GM19468 (cell line): Measurements from ENCODE around the gene TMEM255B.
"Not testable (repeated sequence)": the region's sequence is repeated elsewhere in the genome, so short reads cannot be mapped to it uniquely, and the experiment has no call there.

Source experiments
- ATAC-seq: cut with Tn5 transposase; IDR thresholded peaks from one replicate; pipeline ENCODE4 v1.9.1; 2021; ENCODE audit warnings: mild to moderate bottlenecking, moderate library complexity, moderate number of reproducible peaks; ENCODE audit not compliant: unreplicated experiment; ENCODE audit errors: extremely low read depth

TMEM255B gene

DNA sequence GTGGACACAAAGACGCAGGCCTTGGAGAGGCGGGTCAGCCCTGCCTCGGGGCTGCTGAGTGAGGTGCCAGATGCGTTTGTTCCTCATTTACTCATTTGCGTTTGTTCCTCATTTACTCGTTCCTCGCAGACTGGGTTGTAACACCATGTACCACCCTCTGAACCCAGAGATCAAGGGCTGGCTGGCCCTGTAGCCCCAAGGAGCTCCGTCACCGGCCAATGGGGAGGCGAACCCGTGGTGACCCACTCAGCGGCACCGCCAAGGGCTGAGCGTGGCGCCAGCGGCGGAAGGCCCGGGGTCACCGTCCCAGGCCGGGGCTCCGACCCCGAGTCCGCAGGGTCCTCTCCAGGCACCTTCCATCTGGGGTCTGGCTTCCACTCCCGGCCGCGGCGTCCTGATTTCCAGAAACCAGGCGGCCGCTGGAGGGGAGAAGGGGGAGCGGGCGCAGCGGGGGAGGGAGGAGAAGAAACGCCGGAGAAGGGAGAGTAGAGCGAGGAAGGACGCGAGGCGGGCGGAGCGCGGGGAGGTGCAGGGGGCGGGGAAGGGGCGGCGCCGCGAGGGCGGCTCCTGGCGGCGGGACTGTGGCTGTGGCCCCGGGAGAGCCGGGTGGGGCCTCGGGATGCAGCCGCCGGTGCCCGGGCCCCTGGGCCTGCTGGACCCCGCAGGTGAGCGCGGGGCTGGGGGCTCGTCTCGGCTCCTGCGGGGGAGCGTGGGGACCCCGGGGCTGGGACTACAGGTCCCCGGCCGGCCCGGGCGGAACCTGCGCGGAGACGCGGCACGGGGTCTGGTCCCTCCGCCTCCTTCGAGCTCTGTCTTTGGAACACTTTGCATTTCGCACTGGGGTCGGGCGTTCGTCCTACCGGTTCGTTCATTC, at the start of gene TMEM255B:
Gene TMEM255B (plus strand): TSS at position 576 of the 874 bp plus-strand sequence. CDS start 44 bp downstream, at position 620.
- peak; percentile 35 for ATAC-seq

DNA sequence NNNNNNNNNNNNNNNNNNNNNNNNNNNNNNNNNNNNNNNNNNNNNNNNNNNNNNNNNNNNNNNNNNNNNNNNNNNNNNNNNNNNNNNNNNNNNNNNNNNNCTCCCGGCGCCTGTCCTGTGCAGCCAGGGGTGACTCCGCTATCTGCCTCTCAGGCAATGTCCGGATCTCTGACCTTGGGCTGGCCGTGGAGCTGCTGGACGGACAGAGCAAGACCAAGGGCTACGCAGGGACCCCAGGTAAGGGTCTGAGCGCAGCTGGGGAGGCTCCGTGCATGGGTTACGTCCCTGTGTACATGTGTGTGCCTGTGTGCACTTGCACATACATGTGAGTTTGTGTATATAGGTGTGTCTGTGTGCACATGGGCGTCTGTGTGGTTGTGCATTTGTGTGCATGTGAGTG, 36.1 kb upstream of the TMEM255B start:
- ATAC-seq: no peak

DNA sequence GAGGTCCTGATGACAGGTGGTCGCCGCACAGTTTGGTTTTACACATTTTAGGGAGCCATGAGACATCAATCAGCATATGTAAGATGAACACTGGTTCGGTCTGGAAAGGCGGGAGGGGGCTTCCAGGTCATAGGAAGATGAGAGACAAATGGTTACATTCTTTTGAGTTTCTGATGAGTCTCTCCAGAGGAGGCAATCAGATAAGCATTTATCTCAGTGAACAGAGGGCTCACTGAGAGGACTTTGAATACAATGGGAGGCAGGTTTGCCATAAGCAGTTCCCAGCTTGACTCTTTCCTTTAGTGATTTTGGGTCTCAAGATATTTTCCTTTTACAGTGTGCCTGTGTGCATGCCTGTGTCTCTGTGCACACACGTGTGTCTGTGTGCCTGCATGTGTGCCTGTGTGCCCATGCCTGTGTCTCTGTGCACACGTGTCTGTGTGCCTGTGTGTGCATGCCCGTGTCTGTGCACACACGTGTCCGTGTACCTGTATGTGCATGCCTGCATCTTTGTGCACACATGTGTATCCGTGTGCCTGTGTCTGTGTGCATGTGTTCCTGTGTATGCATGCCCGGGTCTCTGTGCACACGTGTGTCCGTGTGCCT, 35.5 kb upstream of the TMEM255B start:
- ATAC-seq: no peak

DNA sequence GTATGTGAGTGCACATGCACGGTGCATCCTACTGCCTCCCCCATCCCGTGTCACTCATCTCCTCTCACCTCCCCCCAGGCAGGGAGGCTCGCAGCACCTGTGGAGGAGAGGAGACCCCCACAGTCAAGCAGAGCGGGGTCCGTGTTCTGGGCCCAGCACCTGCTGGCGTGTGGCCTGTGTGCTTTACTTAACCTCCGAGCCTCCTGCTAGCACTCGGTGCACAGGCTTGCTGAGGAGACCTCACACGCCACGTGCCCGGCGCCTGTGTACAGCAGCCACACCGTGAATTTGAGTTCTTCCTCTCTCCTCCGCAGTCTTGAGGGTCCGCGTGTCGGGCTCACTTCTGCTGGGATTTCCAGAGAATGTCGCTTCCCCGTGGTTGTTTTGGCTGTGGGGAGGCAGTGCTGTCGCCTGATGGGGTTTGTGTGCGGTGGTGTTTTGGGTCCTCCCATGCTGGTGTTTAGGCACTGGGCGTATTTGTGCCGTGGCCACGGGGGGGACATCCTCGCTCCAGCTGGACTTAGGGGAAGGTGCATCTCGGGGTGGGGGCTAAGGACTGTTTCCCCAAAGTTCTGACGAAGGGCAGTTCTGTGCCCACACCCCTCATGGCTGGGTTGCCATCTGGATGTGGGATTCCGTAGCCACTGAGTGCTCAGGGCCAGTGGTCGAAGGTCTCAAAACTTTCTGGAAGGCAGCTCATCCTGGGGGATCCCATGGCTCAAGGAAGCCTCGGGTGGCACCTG, 34.8 kb upstream of the TMEM255B start:
- no peak for ATAC-seq

DNA sequence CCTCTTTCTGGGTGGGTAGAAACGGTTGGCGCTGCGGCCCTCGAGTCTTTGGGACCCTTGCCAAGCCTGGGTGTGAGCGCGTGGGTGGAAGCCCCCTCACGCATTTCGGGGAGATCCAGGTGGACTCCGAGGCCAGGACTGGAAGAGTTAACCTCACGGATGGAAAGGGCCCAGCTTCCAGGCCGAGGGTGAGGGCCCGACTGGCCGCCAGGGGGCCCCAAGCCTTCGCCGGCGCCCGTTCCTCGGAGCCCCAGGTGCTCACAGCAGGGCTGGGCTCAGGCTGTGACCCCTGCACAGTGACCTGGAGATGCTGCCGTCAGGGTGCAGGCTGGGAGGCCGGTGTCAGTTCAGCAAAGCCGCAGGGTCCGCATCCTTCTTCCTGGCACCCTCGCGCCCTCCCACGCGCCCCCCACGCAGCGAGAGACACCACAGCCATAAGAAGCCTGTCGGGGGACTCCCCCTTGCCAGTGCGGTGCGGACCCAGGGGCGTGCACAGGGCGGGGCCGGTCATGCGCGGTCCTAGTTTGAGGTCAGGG, 34.2 kb upstream of the TMEM255B start:
- peak; percentile 36 for ATAC-seq

DNA sequence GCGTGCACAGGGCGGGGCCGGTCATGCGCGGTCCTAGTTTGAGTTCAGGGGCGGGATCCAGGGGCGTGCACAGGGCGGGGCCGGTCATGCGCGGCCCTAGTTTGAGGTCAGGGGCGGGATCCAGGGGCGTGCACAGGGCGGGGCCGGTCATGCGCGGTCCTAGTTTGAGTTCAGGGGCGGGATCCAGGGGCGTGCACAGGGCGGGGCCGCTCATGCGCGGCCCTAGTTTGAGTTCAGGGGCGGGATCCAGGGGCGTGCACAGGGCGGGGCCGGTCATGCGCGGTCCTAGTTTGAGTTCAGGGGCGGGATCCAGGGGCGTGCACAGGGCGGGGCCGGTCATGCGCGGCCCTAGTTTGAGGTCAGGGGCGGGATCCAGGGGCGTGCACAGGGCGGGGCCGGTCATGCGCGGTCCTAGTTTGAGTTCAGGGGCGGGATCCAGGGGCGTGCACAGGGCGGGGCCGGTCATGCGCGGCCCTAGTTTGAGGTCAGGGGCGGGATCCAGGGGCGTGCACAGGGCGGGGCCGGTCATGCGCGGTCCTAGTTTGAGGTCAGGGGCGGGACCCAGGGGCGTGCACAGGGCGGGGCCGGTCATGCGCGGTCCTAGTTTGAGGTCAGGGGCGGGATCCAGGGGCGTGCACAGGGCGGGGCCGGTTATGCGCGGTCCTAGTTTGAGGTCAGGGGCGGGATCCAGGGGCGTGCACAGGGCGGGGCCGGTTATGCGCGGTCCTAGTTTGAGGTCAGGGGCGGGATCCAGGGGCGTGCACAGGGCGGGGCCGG, 33.5 kb upstream of the TMEM255B start:
- ATAC-seq: not testable (repeated sequence)

DNA sequence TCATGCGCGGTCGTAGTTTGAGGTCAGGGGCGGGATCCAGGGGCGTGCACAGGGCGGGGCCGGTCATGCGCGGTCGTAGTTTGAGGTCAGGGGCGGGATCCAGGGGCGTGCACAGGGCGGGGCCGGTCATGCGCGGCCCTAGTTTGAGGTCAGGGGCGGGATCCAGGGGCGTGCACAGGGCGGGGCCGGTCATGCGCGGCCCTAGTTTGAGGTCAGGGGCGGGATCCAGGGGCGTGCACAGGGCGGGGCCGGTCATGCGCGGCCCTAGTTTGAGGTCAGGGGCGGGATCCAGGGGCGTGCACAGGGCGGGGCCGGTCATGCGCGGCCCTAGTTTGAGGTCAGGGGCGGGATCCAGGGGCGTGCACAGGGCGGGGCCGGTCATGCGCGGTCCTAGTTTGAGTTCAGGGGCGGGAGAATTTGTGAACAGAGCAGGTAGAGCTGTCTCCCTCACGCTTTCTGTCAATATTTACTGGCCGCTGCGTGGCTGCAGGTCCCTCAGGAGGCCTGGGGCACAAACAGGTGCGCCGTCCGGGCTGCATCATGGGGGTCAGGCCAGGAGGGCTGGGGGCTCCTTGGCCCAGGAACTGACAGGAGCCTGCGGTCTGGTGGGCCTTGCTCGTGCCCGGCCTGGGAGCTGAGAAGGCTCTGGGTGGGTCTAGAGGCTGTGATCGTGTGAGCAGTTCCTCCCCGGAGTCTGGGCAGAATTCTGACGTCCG, 32.8 kb upstream of the TMEM255B start:
- not testable (repeated sequence) for ATAC-seq

DNA sequence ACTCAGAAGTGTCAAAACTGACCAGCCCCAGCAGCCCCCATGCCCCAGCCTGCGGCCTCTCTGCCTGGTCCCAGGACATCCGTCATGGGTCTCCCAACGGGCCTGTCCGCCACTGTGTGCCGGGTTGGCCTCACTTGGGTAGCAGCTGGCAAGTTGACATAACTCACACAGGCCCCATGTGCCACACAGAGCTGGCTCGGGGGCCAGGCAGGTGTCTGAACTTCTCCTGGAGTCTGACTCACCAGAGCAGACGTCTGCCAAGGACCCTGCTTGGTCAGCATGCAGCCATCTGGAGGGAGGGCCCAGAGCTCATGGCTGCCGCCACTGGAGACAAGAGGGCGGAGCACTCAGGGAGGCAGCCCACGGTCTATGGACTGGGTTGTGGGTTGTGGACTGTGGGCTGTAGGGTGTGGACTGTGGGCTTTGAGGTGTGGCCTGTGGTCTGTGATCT, 32.0 kb upstream of the TMEM255B start:
- no peak for ATAC-seq

DNA sequence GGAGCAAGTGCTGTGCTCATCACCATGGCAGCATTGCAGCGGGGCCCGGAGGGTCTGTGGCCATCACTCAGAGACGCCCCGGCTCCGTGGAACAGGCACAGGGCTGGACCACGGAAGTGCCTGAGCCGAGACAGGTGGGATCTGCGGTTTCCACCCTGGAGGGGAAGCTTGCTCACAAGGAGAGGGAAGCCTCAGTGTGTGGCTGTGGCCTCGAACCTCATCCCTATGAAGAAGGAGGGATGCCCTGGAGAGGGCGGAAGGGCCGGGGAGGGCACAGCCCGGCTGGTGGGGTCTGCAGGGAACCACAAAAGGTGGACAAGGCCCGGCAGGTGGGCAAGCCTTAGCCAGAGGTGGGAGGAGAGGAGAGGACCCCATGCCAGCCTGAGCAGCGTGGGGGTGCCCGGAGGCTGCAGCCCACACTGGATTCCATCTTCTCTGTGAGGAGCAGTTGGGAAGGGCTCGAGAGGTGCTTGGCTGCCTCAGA, 30.4 kb upstream of the TMEM255B start:
- ATAC-seq: no peak

DNA sequence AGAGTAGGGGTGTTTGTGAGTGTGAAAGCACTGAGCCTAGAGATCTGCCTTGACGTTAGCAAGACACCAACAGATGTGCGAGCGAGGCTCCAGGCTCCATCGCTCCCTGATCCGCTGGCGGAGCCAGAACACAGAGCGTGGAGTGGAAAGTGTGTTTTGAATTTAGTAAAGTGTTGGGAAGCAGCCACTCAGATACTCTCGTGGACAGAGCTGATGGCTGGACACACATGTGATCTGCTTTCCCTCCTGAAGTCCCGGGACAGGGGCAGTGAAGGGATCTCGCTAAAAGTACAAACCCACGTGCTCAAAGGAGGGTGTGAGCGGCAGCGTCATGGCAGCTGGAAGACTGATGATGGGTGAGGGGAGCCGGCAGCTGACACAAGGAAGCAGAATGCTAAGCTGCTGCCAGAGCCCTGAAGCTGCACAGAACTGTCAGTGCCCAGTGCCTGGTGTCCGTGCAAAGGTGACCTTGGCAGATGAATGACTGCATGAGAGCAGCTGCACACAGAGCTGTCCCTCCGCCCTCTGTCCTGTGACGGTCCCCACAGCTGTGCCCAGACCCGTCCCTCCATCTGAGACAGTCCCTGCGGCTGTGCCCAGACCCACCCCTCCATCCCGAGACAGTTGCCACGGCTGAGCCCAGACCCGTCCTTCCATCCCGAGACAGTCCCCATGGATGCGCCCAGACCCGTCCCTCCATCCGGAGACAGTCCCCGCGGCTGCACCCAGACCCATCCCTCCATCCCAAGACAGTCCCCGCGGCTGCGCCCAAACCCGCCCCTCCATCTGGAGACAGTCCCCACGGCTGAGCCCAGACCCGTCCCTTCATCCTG, 29.6 kb upstream of the TMEM255B start:
- ATAC-seq: no peak

DNA sequence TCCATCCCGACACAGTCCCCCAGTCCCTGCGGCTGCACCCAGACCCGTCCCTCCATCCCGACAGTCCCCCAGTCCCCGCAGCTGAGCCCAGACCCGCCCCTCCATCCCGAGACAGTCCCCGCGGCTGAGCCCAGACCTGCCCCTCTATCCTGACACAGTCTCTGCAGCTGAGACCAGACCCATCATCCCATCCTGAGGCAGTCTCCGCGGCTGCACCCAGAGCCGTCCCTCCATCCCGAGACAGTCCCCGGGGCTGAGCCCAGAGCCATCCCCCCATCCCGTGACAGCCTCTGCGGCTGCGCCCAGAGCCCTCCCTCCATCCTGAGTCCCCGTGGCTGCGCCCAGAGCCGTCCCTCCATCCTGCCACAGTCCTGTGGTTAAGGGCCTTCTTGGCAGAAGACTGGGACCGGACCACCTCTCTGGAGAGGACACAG, 28.8 kb upstream of the TMEM255B start:
- ATAC-seq: no peak

DNA sequence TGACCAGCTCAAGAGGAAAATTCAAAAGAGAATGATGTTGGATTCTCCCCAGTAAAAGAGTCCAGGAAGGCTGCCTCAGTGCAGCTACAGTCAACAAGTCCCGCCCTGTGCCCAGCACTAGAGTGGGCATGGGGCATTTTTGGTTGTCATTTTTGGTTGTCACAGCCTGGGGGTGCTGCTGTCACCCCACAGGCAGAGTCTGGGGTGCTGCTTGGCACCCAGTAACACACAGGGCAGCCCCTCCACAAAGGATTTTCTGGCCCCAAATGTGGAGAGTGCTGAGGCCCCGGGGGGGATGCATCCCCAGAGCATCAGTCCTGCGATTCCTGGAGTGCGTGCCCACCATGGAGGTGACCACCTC, 28.2 kb upstream of the TMEM255B start:
- ATAC-seq: no peak

DNA sequence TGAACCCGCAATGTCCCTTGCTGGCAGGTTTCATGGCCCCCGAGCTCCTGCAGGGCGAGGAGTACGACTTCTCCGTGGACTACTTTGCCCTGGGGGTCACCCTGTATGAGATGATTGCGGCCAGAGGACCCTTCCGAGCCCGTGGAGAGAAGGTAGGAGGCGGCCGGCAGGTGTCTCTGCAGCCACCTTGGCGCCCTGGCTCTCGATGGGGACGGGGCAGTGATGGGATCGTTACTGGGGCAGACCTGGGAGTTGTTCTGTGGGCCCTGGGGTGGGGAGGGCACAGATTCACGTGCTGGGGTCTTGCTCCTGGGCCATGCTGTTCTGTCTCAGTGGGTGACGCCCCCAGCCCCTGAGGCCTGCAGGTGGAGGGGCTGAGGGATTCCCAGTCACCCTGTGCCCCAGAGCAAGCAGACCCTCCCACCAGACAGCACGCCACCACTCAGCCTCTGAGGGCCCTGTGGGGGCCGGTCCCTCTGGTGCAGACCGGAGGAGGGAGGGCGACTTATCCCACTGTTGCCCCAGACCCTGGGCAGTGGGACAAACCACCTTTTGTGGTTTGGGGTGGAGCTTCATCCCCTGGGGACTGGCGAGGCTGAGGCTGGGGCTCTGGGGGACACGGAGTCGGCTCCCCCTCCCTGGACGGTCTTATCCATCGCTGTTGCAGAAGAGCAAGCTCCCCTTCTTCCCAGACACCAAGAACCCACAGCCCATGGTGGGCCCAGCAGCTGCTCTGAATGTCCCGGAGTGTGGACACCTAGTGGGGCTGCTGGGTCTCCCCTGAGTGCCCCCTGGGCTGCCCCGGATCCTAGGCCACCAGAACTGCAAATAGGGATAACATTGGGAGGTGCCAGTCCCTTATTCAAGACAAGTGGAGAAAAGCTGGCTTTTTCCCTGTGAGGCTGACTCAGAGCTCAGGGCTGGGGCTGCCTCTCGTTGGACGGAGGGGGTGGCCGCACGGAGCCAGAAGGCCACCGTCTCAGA, 27.5 kb upstream of the TMEM255B start:
- ATAC-seq: no peak

DNA sequence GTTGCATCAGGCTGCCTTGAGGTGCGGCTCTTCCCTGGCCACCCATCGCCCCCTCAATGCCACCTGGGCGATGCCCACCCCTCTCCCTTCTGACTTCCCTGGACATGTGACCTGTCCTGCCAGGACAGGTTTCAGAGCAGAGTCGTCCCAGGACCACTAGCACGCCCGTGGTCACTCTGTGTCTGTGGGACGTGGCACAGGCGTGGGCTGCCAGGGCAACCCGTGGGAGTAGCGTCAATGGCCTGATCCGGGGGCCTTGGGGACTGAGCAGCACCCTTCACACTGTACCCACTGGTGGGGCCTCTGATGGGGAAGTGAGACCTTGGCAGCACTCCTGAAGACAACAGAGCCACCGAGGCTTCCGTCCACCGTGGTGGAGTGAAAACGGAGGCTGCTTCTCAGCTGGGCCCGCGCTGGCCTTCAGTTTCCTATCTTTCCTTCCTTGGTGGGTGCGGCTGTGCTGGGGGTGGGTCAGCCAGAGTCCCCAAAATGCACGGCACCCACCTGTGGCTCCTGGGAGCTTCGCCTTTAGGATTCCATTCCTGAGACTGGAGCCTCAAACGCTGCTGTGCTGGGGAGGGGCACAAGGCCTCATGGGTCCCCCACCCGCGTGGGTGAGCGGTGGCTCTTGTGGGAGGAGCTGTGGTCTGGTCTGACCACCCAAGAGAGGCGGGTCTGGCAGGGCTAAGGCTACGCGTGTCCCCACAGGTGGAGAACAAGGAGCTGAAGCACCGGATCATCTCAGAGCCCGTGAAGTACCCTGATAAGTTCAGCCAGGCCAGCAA, 26.7 kb upstream of the TMEM255B start:
- ATAC-seq: no peak

DNA sequence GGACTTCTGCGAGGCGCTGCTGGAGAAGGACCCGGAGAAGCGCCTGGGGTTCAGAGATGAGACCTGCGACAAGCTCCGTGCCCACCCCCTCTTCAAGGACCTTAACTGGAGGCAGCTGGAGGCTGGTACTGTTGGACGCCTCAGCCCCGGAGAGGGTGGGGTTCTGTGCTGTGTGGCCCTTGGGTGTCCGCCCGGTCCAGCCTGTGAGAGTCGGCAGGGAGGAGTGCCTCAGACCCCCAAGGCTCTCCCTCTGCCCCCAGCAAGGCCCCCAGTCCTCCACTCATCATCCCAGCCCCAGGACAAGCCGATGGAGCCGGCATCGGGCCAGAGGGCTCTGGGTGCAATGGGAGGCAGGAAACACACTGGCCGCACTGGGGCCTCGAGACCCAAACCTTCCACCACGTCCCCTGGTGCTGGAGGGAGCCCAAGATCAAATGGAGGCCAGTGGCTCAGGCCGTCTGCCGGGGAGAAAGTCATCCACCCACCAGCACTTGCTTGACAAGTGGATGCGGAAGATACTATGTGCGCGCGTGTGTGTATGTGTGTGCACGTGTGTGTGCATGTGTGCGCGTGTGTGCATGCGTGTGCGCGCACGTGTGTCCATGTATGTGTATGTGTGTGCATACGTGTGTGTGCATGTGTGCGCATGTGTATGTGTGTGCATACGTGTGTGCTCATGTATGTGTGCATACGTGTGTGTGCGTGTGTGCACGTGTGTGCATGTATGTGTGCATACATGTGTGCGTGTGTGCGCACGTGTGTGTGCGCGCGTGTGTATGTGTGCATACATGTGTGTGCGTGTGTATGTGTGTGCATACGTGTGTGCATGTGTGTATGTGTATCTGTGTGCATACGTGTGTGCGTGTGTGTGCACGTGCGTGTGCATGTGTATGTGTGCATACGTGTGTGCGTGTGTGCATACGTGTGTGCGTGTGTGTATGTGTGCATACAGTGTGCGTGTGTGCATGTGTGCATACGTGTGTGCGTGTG, 25.8 kb upstream of the TMEM255B start:
- ATAC-seq: no peak
